OCI-LY1 (cell line): ENCODE data around the gene CGB7.
"Not testable (repeated sequence)": the region's sequence is repeated elsewhere in the genome, so short reads cannot be mapped to it uniquely, and the experiment has no call there.

ENCODE experiments used
- H2AFZ ChIP-seq: fragments of 200-600 bp; sonication (generic), shearing (Covaris generic); 2 replicates; pipeline ENCODE4 v1.6.0; 2014; ENCODE audit warnings: antibody characterized with exemption, mild to moderate bottlenecking, low read length
- H3F3A ChIP-seq: fragments of 200-600 bp; sonication (generic), shearing (Covaris generic); 2 replicates; pipeline ENCODE4 v1.6.0; 2014; ENCODE audit warnings: mild to moderate bottlenecking, antibody characterized with exemption, low read length, moderate library complexity; ENCODE audit not compliant: insufficient read depth
- H3K27ac ChIP-seq: fragments of 200-600 bp; sonication (generic); 2 replicates; pipeline ENCODE4 v1.5.1; 2014; ENCODE audit warnings: low read length, mixed run types, mild to moderate bottlenecking, low read depth; ENCODE audit not compliant: poor library complexity, severe bottlenecking
- H3K27me3 ChIP-seq: fragments of 200-600 bp; sonication (generic); 2 replicates; pipeline ENCODE4 v1.6.0; 2014; ENCODE audit warnings: antibody characterized with exemption, mild to moderate bottlenecking, low read length, moderate library complexity; ENCODE audit not compliant: insufficient read depth
- H3K36me3 ChIP-seq: fragments of 200-600 bp; sonication (generic); 2 replicates; pipeline ENCODE4 v1.6.1; 2014; ENCODE audit warnings: mild to moderate bottlenecking, antibody characterized with exemption, low read length, moderate library complexity, mixed read lengths; ENCODE audit not compliant: insufficient read depth
- H3K4me1 ChIP-seq: fragments of 200-600 bp; sonication (generic); 2 replicates; pipeline ENCODE4 v1.5.1; 2014; ENCODE audit warnings: mild to moderate bottlenecking, low read length, moderate library complexity; ENCODE audit not compliant: insufficient read depth, severe bottlenecking
- H3K4me2 ChIP-seq: fragments of 200-600 bp; sonication (generic), shearing (Covaris generic); 2 replicates; pipeline ENCODE4 v1.6.1; 2014; ENCODE audit warnings: low read length
- H3K4me3 ChIP-seq: fragments of 200-600 bp; sonication (generic); 2 replicates; pipeline ENCODE4 v1.5.1; 2014; ENCODE audit warnings: low read length, low read depth, mild to moderate bottlenecking, mixed read lengths; ENCODE audit not compliant: poor library complexity, severe bottlenecking
- H3K79me2 ChIP-seq: fragments of 200-600 bp; shearing (Covaris generic); 2 replicates; pipeline ENCODE4 v1.6.1; 2016; ENCODE audit warnings: mixed run types, low read length, mixed read lengths; ENCODE audit not compliant: insufficient read depth
- H3K9ac ChIP-seq: fragments of 200-600 bp; sonication (generic), shearing (Covaris generic); 2 replicates; pipeline ENCODE4 v1.6.1; 2014; ENCODE audit warnings: mild to moderate bottlenecking, low read length, mixed read lengths
- H3K9me2 ChIP-seq: fragments of 200-600 bp; sonication (generic), shearing (Covaris generic); 2 replicates; pipeline ENCODE4 v1.6.1; 2014; ENCODE audit warnings: low read depth, mild to moderate bottlenecking, low read length, mixed read lengths
- H3K9me3 ChIP-seq: fragments of 200-600 bp; shearing (Covaris generic); 2 replicates; pipeline ENCODE4 v1.6.1; 2014; ENCODE audit warnings: low read length, mixed read lengths
- H4K20me1 ChIP-seq: fragments of 200-600 bp; sonication (generic), shearing (Covaris generic); 2 replicates; pipeline ENCODE4 v1.6.0; 2016; ENCODE audit warnings: mild to moderate bottlenecking, low read length; ENCODE audit not compliant: insufficient read depth
- CTCF ChIP-seq: fragments of 200-600 bp; sonication (generic), shearing (Covaris generic); IDR thresholded peaks from 2 replicates; pipeline ENCODE4 v1.5.1; 2017; ENCODE audit warnings: mild to moderate bottlenecking, antibody characterized with exemption, low read length, moderate library complexity, mixed read lengths
- EZH2 ChIP-seq: fragments of 200-600 bp; sonication (generic), shearing (Covaris generic); IDR thresholded peaks from 2 replicates; pipeline ENCODE4 v1.8.0; 2017; ENCODE audit warnings: borderline replicate concordance, mixed run types, mild to moderate bottlenecking, antibody characterized with exemption, low read length, moderate library complexity, mixed read lengths

Gene CGB7

GRCh38 chr19:49019242-49019932, 38.2 kb downstream of the CGB7 start:
- H3K4me3 ChIP-seq: peak overlapping the region; percentile 60
- no peaks in the 10 kb centered on the region for H3K9me2 ChIP-seq
- H3K27ac ChIP-seq: no peak overlapping the region
- H3K4me2 ChIP-seq: peak overlapping the region; percentile 70
- H2AFZ ChIP-seq: no peak overlapping the region
- no peaks in the 10 kb centered on the region for H3K9me3 ChIP-seq
- peaks cover 18% of the 10 kb centered on the region for H3K36me3 ChIP-seq
- no peaks in the 10 kb centered on the region for H3F3A ChIP-seq
- TF ChIP-seq EZH2 (no peak), CTCF (peak; percentile 35; the same call in 1 of the 2 replicates)
- no peaks in the 10 kb centered on the region for H3K79me2 ChIP-seq
- no peaks in the 10 kb centered on the region for H4K20me1 ChIP-seq
- no peaks in the 10 kb centered on the region for H3K27me3 ChIP-seq
- peaks cover 45% of the 10 kb centered on the region for H3K4me1 ChIP-seq
- peak overlapping the region; percentile 36; the same call in 1 of the 2 replicates for H3K9ac ChIP-seq

GRCh38 chr19:49018388-49019241, 38.9 kb downstream of the CGB7 start:
- not testable (repeated sequence) for H3K9me3 ChIP-seq, H2AFZ ChIP-seq, H3F3A ChIP-seq, H4K20me1 ChIP-seq, H3K79me2 ChIP-seq, H3K27ac ChIP-seq, H3K27me3 ChIP-seq, H3K9me2 ChIP-seq
- Histone ChIP-seq H3K36me3 (peaks cover 26% of the 10 kb centered on the region), H3K4me1 (peaks cover 45% of the 10 kb centered on the region), H3K4me3 (peak overlapping the region; percentile 60), H3K9ac (peak overlapping the region; percentile 60), H3K4me2 (peak overlapping the region; percentile 70)

- peaks cover 45% of the 10 kb centered on the region for H3K4me1 ChIP-seq
- no peaks in the 10 kb centered on the region for H4K20me1 ChIP-seq
- peaks cover 30% of the 10 kb centered on the region for H3K36me3 ChIP-seq
- H3K27ac ChIP-seq: no peak overlapping the region
- no peak overlapping the region for H2AFZ ChIP-seq
- H3K27me3 ChIP-seq: no peaks in the 10 kb centered on the region
- H3K79me2 ChIP-seq: no peaks in the 10 kb centered on the region
- peak overlapping the region; percentile 70 for H3K4me2 ChIP-seq
- H3K9me3 ChIP-seq: no peaks in the 10 kb centered on the region
- no peaks in the 10 kb centered on the region for H3K9me2 ChIP-seq
- no peaks in the 10 kb centered on the region for H3F3A ChIP-seq
- H3K4me3 ChIP-seq: peak overlapping the region; percentile 60
- peak overlapping the region; percentile 60 for H3K9ac ChIP-seq
- TF ChIP-seq CTCF (peak; percentile 59), EZH2 (no peak)
These were observed 39.7 kb downstream of the CGB7 start for GRCh38 chr19:49017666-49018351.
